Sigmoid colon (tissue), 7 donors: ENCODE results near the gene OR2A7. TPM values are rescaled to one million over a fixed set of nuclear protein-coding genes. Genes with fewer than 3 reads are reported as not detected.
"Not testable (repeated sequence)": the region's sequence is repeated elsewhere in the genome, so short reads cannot be mapped to it uniquely, and the experiment has no call there.

Experiments used
- DNase-seq: peaks from one replicate; pipeline ENCODE4 v3.0.0-alpha.2; 2019
- H3K27ac ChIP-seq, 4 donors: fragments of 200-600 bp; sonication (generic); one replicate each; pipeline ENCODE4 v1.5.1; 2016 to 2019; ENCODE audit warnings: mild to moderate bottlenecking in 1 of 4
- H3K27me3 ChIP-seq, 3 donors: fragments of 200-600 bp; sonication (generic); one replicate each; pipeline ENCODE4 v1.5.1; 2019; ENCODE audit warnings: mild to moderate bottlenecking in 1 of 3
- H3K36me3 ChIP-seq, 4 donors: fragments of 200-600 bp; sonication (generic); one replicate each; pipeline ENCODE4 v1.5.1; 2016 to 2019
- H3K4me1 ChIP-seq, 4 donors: fragments of 200-600 bp; sonication (generic); one replicate each; pipeline ENCODE4 v1.5.1; 2017 to 2019
- H3K4me3 ChIP-seq, 4 donors: fragments of 200-600 bp; sonication (generic); one replicate each; pipeline ENCODE4 v1.5.1; 2017 to 2019; ENCODE audit warnings: mild to moderate bottlenecking in 2 of 4, moderate library complexity in 1 of 4
- H3K9me3 ChIP-seq, 4 donors: fragments of 200-600 bp in 3 of 4; sonication (generic) in 3 of 4; one replicate each; pipeline versions ENCODE4 v1.5.1 to v1.6.1; 2013 to 2019
- WGBS, 2 donors: extraction: QIAGEN DNeasy Blood & Tissue Kit; methylation state at CpG; one replicate each; pipeline ENCODE4 v1.1.7; 2013; 5-methylcytosine and 5-hydroxymethylcytosine counted together
- intact Hi-C: fragments of 100-400 bp; cut with DNase I; formaldehyde crosslinking; loops from one replicate; pipeline ENCODE4 v1.15.1; 2023
- polyA plus RNA-seq, 3 donors: library from polyadenylated mRNA; stranded (reverse); fragments of 200-250 nt; gene quantifications; one replicate each; pipeline ENCODE4 v1.2.3, GENCODE V29; 2013
- total RNA-seq, 4 donors: library from RNA; depleted of rRNA; stranded (reverse); fragments of >200 nt; gene quantifications; one replicate each; pipeline ENCODE4 v1.1.0, GENCODE V29; 2016
- donor health status: healthy with polysubstance abuse.
- donor health status: Bipolar disorder and iron deficiency.
- donor health status: healthy.

Gene OR2A7
- total RNA-seq, result 1 to 10 TPM in 2 of 4 donors, under 1 TPM in 2; 0.33 to 2.9 (median 1.1) TPM
- 1 to 10 TPM in 2 of 3 donors, under 1 TPM in 1; 0.60 to 8.6 (median 3.5) TPM for polyA plus RNA-seq

GRCh38 chr7:144264692-144265091, at the start of gene OR2A7:
Gene OR2A7, minus strand, starts transcription at chr7:144264792. Its CDS starts 5,164 bp downstream, at chr7:144259628.
- H3K27me3 ChIP-seq, H3K27ac ChIP-seq, DNase-seq, intact Hi-C loops, H3K4me3 ChIP-seq, H3K36me3 ChIP-seq, H3K9me3 ChIP-seq, H3K4me1 ChIP-seq: not testable (repeated sequence)
- 96 to 98% methylated on average over 6 of the region's 7 CpGs for WGBS, 2 donors

GRCh38 chr7:144311872-144312469, 47.4 kb upstream of the OR2A7 start, which contains the start of gene OR2A1:
Gene OR2A1, plus strand, starts transcription at chr7:144312419. Its CDS starts 5,706 bp downstream, at chr7:144318125.
- H3K36me3 ChIP-seq, DNase-seq, H3K4me3 ChIP-seq, intact Hi-C loops, H3K27ac ChIP-seq, H3K27me3 ChIP-seq, H3K9me3 ChIP-seq, H3K4me1 ChIP-seq: not testable (repeated sequence)
- WGBS, 2 donors, result no CpG with 5 or more reads among the region's 2 CpGs

- H3K9me3 ChIP-seq, H3K27ac ChIP-seq, H3K36me3 ChIP-seq, intact Hi-C loops, H3K27me3 ChIP-seq, H3K4me3 ChIP-seq, DNase-seq, H3K4me1 ChIP-seq: not testable (repeated sequence)
- no CpG with 5 or more reads among the region's 2 CpGs for WGBS, 2 donors
Measured at GRCh38 chr7:144311218-144311617, 46.6 kb upstream of the OR2A7 start.

GRCh38 chr7:144309702-144310101, 45.1 kb upstream of the OR2A7 start:
- H3K27me3 ChIP-seq, DNase-seq, H3K4me3 ChIP-seq, H3K36me3 ChIP-seq, H3K4me1 ChIP-seq, intact Hi-C loops, H3K9me3 ChIP-seq, H3K27ac ChIP-seq: not testable (repeated sequence)
- no CpG with 5 or more reads among the region's 2 CpGs for WGBS, 2 donors

- H3K36me3 ChIP-seq, intact Hi-C loops, DNase-seq, H3K4me1 ChIP-seq, H3K4me3 ChIP-seq, H3K27ac ChIP-seq, H3K9me3 ChIP-seq, H3K27me3 ChIP-seq: not testable (repeated sequence)
- no CpG with 5 or more reads among the region's 2 CpGs for WGBS, 2 donors
Measured at GRCh38 chr7:144305156-144305555, 40.6 kb upstream of the OR2A7 start.

GRCh38 chr7:144303607-144304006, 39.0 kb upstream of the OR2A7 start:
- intact Hi-C loops, H3K27ac ChIP-seq, H3K4me1 ChIP-seq, DNase-seq, H3K4me3 ChIP-seq, H3K36me3 ChIP-seq, H3K27me3 ChIP-seq, H3K9me3 ChIP-seq: not testable (repeated sequence)
- no CpG with 5 or more reads among the region's 5 CpGs for WGBS, 2 donors

GRCh38 chr7:144302578-144303303, 38.1 kb upstream of the OR2A7 start:
- DNase-seq, H3K27me3 ChIP-seq, H3K4me1 ChIP-seq, H3K27ac ChIP-seq, H3K4me3 ChIP-seq, H3K36me3 ChIP-seq, intact Hi-C loops, H3K9me3 ChIP-seq: not testable (repeated sequence)
- WGBS, 2 donors, result no CpG with 5 or more reads among the region's 1 CpG

- H3K9me3 ChIP-seq, intact Hi-C loops, H3K27ac ChIP-seq, DNase-seq, H3K27me3 ChIP-seq, H3K36me3 ChIP-seq, H3K4me1 ChIP-seq: not testable (repeated sequence)
- peak overlapping the region in 2 of 4 donors; percentile 22 to 29 for H3K4me3 ChIP-seq
- no CpG with 5 or more reads among the region's 60 CpGs for WGBS, 2 donors
Measured at GRCh38 chr7:144293794-144294499, 29.4 kb upstream of the OR2A7 start.

GRCh38 chr7:144292384-144293161, 28.0 kb upstream of the OR2A7 start:
- DNase-seq, H3K4me1 ChIP-seq, H3K36me3 ChIP-seq, H3K27ac ChIP-seq, H3K27me3 ChIP-seq, H3K4me3 ChIP-seq, H3K9me3 ChIP-seq, intact Hi-C loops: not testable (repeated sequence)
- WGBS, 2 donors, result 93 to 98% methylated on average over 2 of the region's 14 CpGs

GRCh38 chr7:144291607-144292006, 27.0 kb upstream of the OR2A7 start:
- H3K4me3 ChIP-seq, H3K36me3 ChIP-seq, H3K9me3 ChIP-seq, H3K4me1 ChIP-seq, intact Hi-C loops, H3K27me3 ChIP-seq, DNase-seq, H3K27ac ChIP-seq: not testable (repeated sequence)
- WGBS, 2 donors, result 34 to 66% methylated on average over 2 of the region's 4 CpGs

GRCh38 chr7:144287171-144287784, 22.7 kb upstream of the OR2A7 start:
- intact Hi-C loops, H3K9me3 ChIP-seq, H3K27ac ChIP-seq, H3K4me1 ChIP-seq, DNase-seq, H3K36me3 ChIP-seq, H3K4me3 ChIP-seq, H3K27me3 ChIP-seq: not testable (repeated sequence)
- no CpG with 5 or more reads among the region's 3 CpGs for WGBS, 2 donors

- H3K36me3 ChIP-seq, intact Hi-C loops: not testable (repeated sequence)
- WGBS, 2 donors, result no CpG with 5 or more reads among the region's 6 CpGs
Measured at GRCh38 chr7:144283716-144284115, 19.1 kb upstream of the OR2A7 start.

More at GRCh38 chr7:144283716-144284115, 19.1 kb upstream of the OR2A7 start:
- DNase-seq, H3K9me3 ChIP-seq, H3K27me3 ChIP-seq, H3K4me1 ChIP-seq, H3K4me3 ChIP-seq, H3K27ac ChIP-seq: not testable (repeated sequence)
